Neural cell (in vitro differentiated cells): ENCODE results near the gene MARK4.

Source experiments
- CTCF ChIP-seq: fragments of 450-650 bp; IDR thresholded peaks from 2 replicates; pipeline ENCODE4 v1.5.1; 2014; ENCODE audit warnings: antibody characterized with exemption, mild to moderate bottlenecking, moderate library complexity; ENCODE audit not compliant: poor library complexity, severe bottlenecking
- EP300 ChIP-seq: fragments of 450-650 bp; conservative IDR thresholded peaks from 2 replicates; pipeline ENCODE4 v1.6.1; 2014; ENCODE audit warnings: antibody characterized with exemption, mild to moderate bottlenecking, moderate library complexity; ENCODE audit not compliant: poor library complexity, severe bottlenecking
- EZH2 ChIP-seq: fragments of 200-600, 300-800 bp; shearing (Covaris generic), sonication (generic); IDR thresholded peaks from 2 replicates; pipeline ENCODE4 v1.6.1; 2014; ENCODE audit warnings: antibody characterized with exemption, low read length, borderline replicate concordance, mild to moderate bottlenecking; ENCODE audit not compliant: insufficient read depth, poor library complexity, severe bottlenecking
- MXI1 ChIP-seq: fragments of 450-650 bp; conservative IDR thresholded peaks from 2 replicates; pipeline ENCODE4 v1.6.1; 2014; ENCODE audit warnings: antibody characterized with exemption, mild to moderate bottlenecking; ENCODE audit not compliant: poor library complexity, severe bottlenecking
- POLR2AphosphoS5 ChIP-seq: IDR thresholded peaks from 2 replicates; pipeline ENCODE4 v1.6.1; 2012
- RAD21 ChIP-seq: fragments of 450-650 bp; conservative IDR thresholded peaks from 2 replicates; pipeline ENCODE4 v1.6.1; 2014; ENCODE audit warnings: antibody characterized with exemption, mild to moderate bottlenecking, moderate library complexity
- SMC3 ChIP-seq: fragments of 450-650 bp; conservative IDR thresholded peaks from 2 replicates; pipeline ENCODE4 v1.6.1; 2014; ENCODE audit warnings: antibody characterized with exemption, mild to moderate bottlenecking, moderate library complexity; ENCODE audit not compliant: poor library complexity

- no peak for TF ChIP-seq CTCF
- TF ChIP-seq EZH2, result no peak
- TF ChIP-seq RAD21, result no peak
- TF ChIP-seq EP300, result no peak
- TF ChIP-seq MXI1, result no peak
- no peak for TF ChIP-seq SMC3
- TF ChIP-seq POLR2AphosphoS5, result no peak
These were observed 89.9 kb downstream of the MARK4 start for GRCh38 chr19:45340899-45341453.
